Right lobe of liver (tissue), 6 donors: ENCODE results near the gene TRAF4. TPM values are rescaled to one million over a fixed set of nuclear protein-coding genes. Genes with fewer than 3 reads are reported as not detected.
"Not testable (repeated sequence)": the region's sequence is repeated elsewhere in the genome, so short reads cannot be mapped to it uniquely, and the experiment has no call there.

Experiments used
- ATAC-seq, 4 donors: fragments of 200-7000 bp; cut with Tn5 transposase; one replicate each; pipeline ENCODE4 v1.9.1; 2020; ENCODE audit warnings: mild to moderate bottlenecking in 4 of 4, moderate library complexity in 4 of 4
- DNase-seq, 3 donors: peaks; one replicate each; pipeline ENCODE4 v3.0.0-alpha.2; 2020
- H3K27ac ChIP-seq, 3 donors: fragments of 200-600 bp; one replicate each; pipeline ENCODE4 v1.8.0; 2022
- H3K27me3 ChIP-seq, 2 donors: fragments of 200-600 bp; one replicate each; pipeline ENCODE4 v1.8.0; 2022
- H3K36me3 ChIP-seq, 4 donors: fragments of 200-600 bp; sonication (generic) in 1 of 4; one replicate each; pipeline versions ENCODE4 v1.5.1 to v1.8.0; 2017 to 2022; ENCODE audit warnings: control low read depth in 1 of 4
- H3K4me1 ChIP-seq, 4 donors: fragments of 200-600 bp; sonication (generic) in 1 of 4; one replicate each; pipeline versions ENCODE4 v1.5.1 to v1.8.0; 2017 to 2022; ENCODE audit warnings: control low read depth in 1 of 4
- H3K4me3 ChIP-seq, 3 donors: fragments of 200-600 bp; one replicate each; pipeline ENCODE4 v1.8.0; 2022
- H3K9me3 ChIP-seq, 4 donors: fragments of 200-600 bp; sonication (generic) in 1 of 4; one replicate each; pipeline versions ENCODE4 v1.5.1 to v1.8.0; 2017 to 2022; ENCODE audit warnings: control low read depth in 1 of 4
- POLR2A ChIP-seq: fragments of 450-650 bp; IDR thresholded peaks from one replicate; pipeline ENCODE4 v1.6.1; 2017; ENCODE audit warnings: antibody characterized with exemption, mild to moderate bottlenecking
- WGBS: methylation state at CpG from one replicate; pipeline ENCODE4 v1.1.6; 2018; ENCODE audit warnings: low coverage, low lambda C conversion rate; ENCODE audit not compliant: insufficient coverage; ENCODE audit errors: missing lambda C conversion rate; 5-methylcytosine and 5-hydroxymethylcytosine counted together
- intact Hi-C, 2 donors: fragments of 100-400 bp; cut with DNase I; formaldehyde crosslinking; loops; one replicate each; pipeline versions ENCODE4 v1.11.2 to v1.14.1; 2022
- total RNA-seq, 6 experiments: library from RNA; depleted of rRNA in 2 of 6; stranded (reverse); fragments of >200 nt in 2 of 6; fragmentation: NEBNext Ultra II Directional in 3 of 6; extraction: Animal tissue kit (Norgen Biotek cat#: 25700) in 3 of 6; gene quantifications; one replicate each; pipeline versions ENCODE4 v1.1.0 to v1.2.4, GENCODE V29; 2016 to 2023
- TF ChIP-seq, protein P1 (sequence below), 4 donors: fragments of 200-600 bp in 3 of 4; fragments of 450-650 bp in 1 of 4; IDR thresholded peaks; one replicate each; pipeline versions ENCODE4 v1.5.1 to v1.8.0; 2016 to 2022; ENCODE audit warnings: antibody characterized with exemption in 4 of 4, mild to moderate bottlenecking in 2 of 4
- donor health status: DM: no; HTN: yes; CAD: no.
- donor health status: DM: no; HTN: no; CAD: no.
- donor health status: DM: no; HTN: no; CAD: no.
- donor health status: DM: no; HTN: yes; CAD: no.
- donor health status: DM: no; HTN: yes; CAD: no.

The TRAF4 gene
- total RNA-seq, 6 experiments from 2014 or later, result 26.4 to 55.2 (median 42.3) TPM

DNA sequence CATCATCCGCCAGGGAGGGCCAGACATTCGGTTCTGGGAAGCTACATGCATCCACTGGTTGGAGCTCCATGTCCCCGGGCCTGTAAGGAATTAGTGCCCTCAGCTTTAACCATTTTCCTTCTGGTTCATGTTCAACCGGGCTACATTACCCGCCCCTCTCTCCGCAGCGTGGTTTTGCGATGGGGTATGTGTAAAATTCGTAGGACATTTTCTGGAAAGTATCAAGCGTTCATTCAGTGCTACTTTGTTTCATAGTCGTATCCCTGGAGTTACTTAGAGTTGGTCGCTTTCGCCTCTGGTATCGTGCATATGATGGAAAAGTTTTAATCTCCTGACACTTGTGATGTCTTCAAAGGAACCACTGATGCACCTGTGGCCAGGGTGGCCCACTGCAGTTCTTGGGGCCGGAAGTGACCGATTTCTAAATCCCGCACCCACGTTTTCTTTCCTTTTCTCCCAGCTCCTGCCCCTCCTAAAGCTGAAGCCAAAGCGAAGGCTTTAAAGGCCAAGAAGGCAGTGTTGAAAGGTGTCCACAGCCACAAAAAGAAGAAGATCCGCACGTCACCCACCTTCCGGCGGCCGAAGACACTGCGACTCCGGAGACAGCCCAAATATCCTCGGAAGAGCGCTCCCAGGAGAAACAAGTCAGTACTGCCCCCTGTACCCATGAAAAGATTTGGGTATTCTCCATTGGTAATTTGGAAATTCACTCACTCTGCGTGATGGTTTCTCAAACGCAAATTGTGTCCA is 23.4 kb upstream of the TRAF4 start:
- Histone ChIP-seq H3K27me3 (no peaks in the 10 kb centered on the region), H3K36me3 (peaks cover 6 to 36% (median 23%) of the 10 kb centered on the region in 4 donors), H3K9me3 (no peaks in the 10 kb centered on the region), H3K4me3 (peak overlapping the region; percentile 81 to 99 (median 87)), H3K27ac (peak overlapping the region; percentile 38 to 74 (median 67)), H3K4me1 (peaks cover 0 to 23% (median 10%) of the 10 kb centered on the region in 4 donors)
- DNase-seq (no peak), ATAC-seq (no peak)
- 3% methylated on average over 22 of the region's 30 CpGs for WGBS
- intact Hi-C loops, result no loop called here
- TF ChIP-seq, protein P1, sequence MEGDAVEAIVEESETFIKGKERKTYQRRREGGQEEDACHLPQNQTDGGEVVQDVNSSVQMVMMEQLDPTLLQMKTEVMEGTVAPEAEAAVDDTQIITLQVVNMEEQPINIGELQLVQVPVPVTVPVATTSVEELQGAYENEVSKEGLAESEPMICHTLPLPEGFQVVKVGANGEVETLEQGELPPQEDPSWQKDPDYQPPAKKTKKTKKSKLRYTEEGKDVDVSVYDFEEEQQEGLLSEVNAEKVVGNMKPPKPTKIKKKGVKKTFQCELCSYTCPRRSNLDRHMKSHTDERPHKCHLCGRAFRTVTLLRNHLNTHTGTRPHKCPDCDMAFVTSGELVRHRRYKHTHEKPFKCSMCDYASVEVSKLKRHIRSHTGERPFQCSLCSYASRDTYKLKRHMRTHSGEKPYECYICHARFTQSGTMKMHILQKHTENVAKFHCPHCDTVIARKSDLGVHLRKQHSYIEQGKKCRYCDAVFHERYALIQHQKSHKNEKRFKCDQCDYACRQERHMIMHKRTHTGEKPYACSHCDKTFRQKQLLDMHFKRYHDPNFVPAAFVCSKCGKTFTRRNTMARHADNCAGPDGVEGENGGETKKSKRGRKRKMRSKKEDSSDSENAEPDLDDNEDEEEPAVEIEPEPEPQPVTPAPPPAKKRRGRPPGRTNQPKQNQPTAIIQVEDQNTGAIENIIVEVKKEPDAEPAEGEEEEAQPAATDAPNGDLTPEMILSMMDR (IDR thresholded peaks at IDR 0.05), result no peak
- no peak for TF ChIP-seq POLR2A

DNA sequence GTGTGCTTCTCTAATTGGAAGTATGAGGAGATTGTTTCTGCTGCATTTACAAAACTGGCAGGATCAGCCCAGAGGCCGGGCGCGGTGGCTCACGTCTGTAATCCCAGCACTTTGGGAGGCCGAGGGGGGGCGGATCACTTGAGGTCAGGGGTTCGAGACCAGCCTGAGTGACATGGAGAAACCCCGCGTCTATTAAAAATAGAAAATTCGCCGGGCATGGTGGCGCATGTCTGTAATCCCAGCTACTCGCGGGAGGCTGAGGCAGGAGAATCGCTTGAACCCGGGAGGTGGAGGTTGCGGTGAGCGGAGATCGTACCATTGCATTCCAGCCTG is 22.8 kb upstream of the TRAF4 start:
- 38% methylated on average over 19 of the region's 19 CpGs for WGBS
- H3K27ac ChIP-seq, intact Hi-C loops: not testable (repeated sequence)

DNA sequence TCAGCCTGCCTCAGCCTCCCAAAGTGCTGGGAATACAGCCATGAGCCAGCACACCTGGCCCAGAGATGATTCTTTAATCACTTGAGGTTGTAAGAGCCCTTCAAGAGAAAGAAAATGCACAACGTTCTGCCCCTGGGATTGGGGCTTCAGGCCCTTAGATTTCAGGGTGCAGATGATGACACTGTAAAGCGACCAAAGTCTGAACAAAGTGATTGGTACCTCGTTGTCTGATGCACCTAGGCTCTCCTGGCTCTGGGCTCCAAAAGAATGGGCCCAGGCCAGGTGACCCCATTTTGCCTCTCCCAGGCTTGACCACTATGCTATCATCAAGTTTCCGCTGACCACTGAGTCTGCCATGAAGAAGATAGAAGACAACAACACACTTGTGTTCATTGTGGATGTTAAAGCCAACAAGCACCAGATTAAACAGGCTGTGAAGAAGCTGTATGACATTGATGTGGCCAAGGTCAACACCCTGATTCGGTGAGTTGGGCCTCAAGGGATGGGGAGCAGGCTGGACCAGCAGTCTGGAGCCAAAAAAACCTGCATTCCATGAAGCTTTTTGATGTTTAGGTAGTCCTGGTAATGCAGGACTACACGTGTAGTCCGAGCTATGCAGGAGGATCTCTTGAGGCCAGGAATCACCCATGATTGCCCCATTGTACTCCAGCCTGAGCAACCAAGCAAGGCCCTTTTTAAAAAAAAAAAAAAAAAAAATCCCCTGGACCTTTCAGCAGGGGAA is 21.2 kb upstream of the TRAF4 start:
- no peak for TF ChIP-seq POLR2A
- TF ChIP-seq, protein P1 (IDR thresholded peaks at IDR 0.05), result no peak
- H3K27ac ChIP-seq, result no peak overlapping the region
- no peaks in the 10 kb centered on the region for H3K9me3 ChIP-seq
- WGBS, result 42% methylated on average over 3 of the region's 7 CpGs
- H3K27me3 ChIP-seq, result no peaks in the 10 kb centered on the region
- H3K4me1 ChIP-seq, result peaks cover 0 to 29% (median 11%) of the 10 kb centered on the region in 4 donors
- intact Hi-C loops, result no loop called here
- peaks cover 6 to 36% (median 23%) of the 10 kb centered on the region in 4 donors for H3K36me3 ChIP-seq
- ATAC-seq, result no peak
- no peak overlapping the region for H3K4me3 ChIP-seq
- DNase-seq, result no peak

More for the DNA sequence above, 22.8 kb upstream of the TRAF4 start:
- H3K9me3 ChIP-seq, DNase-seq, ATAC-seq, H3K27me3 ChIP-seq: not testable (repeated sequence)
- Histone ChIP-seq H3K36me3 (peaks cover 6 to 36% (median 23%) of the 10 kb centered on the region in 4 donors), H3K4me1 (peaks cover 0 to 27% (median 11%) of the 10 kb centered on the region in 4 donors), H3K4me3 (peak overlapping the region; percentile 81 to 99 (median 87))

DNA sequence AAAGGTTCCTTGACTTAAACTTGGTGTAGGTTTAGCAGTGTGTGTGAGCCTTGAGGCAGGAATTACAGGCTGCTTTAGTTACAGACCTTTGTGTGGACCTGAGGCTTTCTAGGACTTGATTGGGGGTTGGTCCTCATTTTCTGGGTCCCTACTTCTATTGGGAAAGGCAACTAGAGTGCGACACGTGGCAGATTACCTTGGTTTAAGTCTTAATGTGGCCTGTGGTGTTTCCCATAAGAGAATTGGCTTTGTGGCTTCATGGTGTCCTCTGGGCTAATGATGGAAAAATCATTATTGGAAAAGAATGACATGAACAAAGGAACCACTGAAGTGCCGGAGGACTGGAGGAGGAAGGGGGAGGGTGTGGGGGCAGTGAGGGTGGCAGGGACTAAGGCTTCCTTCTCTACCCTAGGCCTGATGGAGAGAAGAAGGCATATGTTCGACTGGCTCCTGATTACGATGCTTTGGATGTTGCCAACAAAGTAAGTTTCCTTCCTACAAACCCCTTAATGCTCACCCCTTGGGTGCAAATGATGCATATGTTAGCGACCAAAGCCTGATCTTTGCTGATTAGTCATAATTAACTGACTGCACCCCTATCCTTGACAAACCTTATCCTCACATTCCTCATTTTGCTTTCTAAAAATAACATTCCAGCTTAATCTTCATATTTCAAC is 20.5 kb upstream of the TRAF4 start:
- no peaks in the 10 kb centered on the region for H3K27me3 ChIP-seq
- TF ChIP-seq, protein P1 (IDR thresholded peaks at IDR 0.05), result no peak
- TF ChIP-seq POLR2A, result no peak
- intact Hi-C loops, result no loop called here
- H3K4me3 ChIP-seq, result no peak overlapping the region
- no peaks in the 10 kb centered on the region for H3K9me3 ChIP-seq
- no peak for ATAC-seq
- peaks cover 6 to 36% (median 23%) of the 10 kb centered on the region in 4 donors for H3K36me3 ChIP-seq
- H3K4me1 ChIP-seq, result peaks cover 0 to 29% (median 11%) of the 10 kb centered on the region in 4 donors
- WGBS, result 77% methylated on average over 5 of the region's 6 CpGs
- DNase-seq, result no peak
- H3K27ac ChIP-seq, result no peak overlapping the region

DNA sequence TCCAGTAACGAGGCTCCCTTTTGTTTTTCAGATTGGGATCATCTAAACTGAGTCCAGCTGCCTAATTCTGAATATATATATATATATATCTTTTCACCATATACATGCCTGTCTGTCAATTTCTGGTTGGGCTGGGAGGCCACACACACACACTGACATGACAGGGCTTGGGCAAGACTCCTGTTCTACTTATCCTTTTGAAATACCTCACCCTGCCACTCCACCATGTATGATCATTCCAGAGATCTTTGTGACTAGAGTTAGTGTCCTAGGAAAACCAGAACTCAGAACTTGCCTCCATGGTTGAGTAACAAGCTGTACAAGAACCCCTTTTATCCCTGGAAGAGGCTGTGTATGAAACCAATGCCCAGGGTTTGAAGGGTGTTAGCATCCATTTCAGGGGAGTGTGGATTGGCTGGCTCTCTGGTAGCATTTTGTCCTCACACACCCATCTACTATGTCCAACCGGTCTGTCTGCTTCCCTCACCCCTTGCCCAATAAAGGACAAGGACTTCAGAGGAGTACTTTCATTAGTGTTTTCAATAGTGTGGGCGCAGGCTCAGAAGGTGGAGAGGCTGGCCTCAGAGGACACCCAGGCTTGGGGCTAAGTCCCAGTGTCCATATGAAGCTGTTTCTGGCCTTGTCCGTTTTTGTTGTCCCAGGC is 19.8 kb upstream of the TRAF4 start:
- DNase-seq, intact Hi-C loops, ATAC-seq, H3K27me3 ChIP-seq, H3K4me3 ChIP-seq, H3K9me3 ChIP-seq, H3K27ac ChIP-seq: not testable (repeated sequence)
- peaks cover 6 to 36% (median 23%) of the 10 kb centered on the region in 4 donors for H3K36me3 ChIP-seq
- peaks cover 0 to 25% (median 11%) of the 10 kb centered on the region in 4 donors for H3K4me1 ChIP-seq
- WGBS, result 76% methylated on average over 4 of the region's 4 CpGs
